ENCODE measurements around the gene CDS1.

DNA sequence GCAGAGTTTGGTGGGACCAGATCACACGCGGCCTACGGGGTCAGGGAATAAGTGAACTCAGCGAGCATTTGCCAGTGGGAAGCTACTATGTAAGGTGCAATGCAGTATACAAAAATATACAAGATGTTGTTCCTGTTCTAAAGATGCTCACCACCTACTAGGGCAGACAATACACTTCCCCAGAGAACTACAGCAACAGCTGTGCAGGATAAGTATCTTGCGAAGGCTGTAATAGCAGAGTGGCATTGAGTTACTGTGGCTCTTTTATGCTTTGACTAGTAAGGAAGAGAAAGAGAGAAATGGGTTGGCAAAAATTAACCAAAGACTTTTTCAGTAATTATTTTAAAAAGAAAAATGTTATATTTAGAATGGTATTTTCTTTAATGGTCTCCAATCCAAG lies 61.2 kb downstream of the CDS1 start:
- TF ChIP-seq POLR2A (IDR thresholded peaks at IDR 0.05; ENCODE audit: low read depth, low read length): no peak
- TF ChIP-seq POLR2AphosphoS5 (IDR thresholded peaks at IDR 0.05; ENCODE audit: low read depth, low read length): no peak
- TF ChIP-seq TAF1 (IDR thresholded peaks at IDR 0.05; ENCODE audit: low read depth, low read length): no peak
- no peak for TF ChIP-seq PAX5 (IDR thresholded peaks at IDR 0.05; ENCODE audit: insufficient read depth, low read length, severe bottlenecking)
- TF ChIP-seq SPI1 (IDR thresholded peaks at IDR 0.05; ENCODE audit: low read depth, low read length): no peak
